ENCODE measurements around the gene TASOR. TPM values are rescaled to one million over a fixed set of nuclear protein-coding genes. Genes with fewer than 3 reads are reported as not detected.
A peak's percentile ranks its signal among the peaks of the same experiment; 100 is the strongest.

Gene TASOR
- polyA plus RNA-seq, 1 donor from 2014 or later: 84.8 TPM

DNA sequence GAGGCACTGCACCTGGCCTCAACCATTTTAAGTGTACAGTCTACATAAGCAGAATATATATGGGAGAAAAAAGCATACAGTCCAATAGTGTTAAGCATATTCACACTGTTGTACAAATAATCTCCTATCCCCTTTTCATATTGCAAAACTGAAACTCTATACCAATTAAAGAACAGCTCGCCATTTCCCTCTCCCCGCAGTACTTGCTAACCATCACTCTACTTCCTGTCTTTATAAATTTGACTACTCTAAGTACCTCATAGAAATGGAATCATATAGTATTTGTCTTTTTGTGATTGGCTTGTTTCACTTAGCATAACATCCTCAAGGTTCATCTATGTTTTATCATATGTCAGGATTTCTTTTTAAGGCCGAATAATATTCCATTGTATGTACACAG is 21.6 kb upstream of the TASOR start:
- no peaks in the 10 kb centered on the region for H3K9me2 ChIP-seq (ENCODE audit: insufficient read depth, low read length)
- no peak overlapping the region for H3K4me2 ChIP-seq (ENCODE audit: low read length)

DNA sequence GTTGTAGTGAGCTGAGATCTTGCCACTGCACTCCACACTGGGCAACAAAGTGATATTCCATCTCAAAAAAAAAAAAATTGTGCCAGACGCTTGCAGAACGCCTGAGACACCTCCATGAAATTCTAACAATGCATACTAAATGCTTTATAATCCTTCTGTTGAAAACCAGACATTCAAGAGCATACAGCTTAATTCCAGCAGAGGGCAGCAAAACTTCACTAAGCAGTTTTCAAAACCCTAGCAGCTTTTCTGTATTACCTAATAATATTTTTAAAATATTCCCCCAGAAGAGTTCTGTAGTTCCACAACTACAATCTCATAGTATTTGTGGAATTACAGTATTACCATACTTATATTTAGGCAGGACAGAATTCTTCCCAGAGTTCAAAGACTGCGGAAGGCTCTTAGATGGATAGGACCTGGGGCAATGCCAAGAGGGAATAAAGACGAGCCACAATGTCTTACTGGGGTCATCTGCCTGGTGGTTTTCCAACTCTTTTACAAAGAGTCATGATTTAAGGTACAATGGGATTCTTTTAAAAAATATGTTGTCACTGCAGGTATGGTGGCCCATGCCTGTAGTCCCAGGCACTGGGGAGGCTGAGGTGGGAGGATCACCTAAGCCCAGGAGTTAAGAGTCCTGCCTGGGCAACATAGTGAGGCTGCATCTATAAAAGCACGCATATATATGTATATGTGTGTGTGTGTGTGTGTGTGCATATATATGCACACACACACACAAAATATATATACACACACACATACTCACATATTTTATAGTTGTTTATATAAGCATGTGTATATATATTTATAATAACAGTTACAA is 19.6 kb upstream of the TASOR start:
- no peak overlapping the region for H2AFZ ChIP-seq (ENCODE audit: low read depth, low read length)

More for the DNA sequence above, 21.6 kb upstream of the TASOR start:
- Histone ChIP-seq H2AFZ (ENCODE audit: low read depth, low read length) (no peak overlapping the region), H3F3A (ENCODE audit: insufficient read depth, low read length, poor library complexity, severe bottlenecking) (no peaks in the 10 kb centered on the region), H3K9ac (ENCODE audit: low read length) (no peak overlapping the region), H3K36me3 (ENCODE audit: insufficient read depth, low read length) (no peaks in the 10 kb centered on the region), H3K79me2 (replicated peaks; ENCODE audit: insufficient read depth, low read length) (no peaks in the 10 kb centered on the region), H4K20me1 (ENCODE audit: insufficient read depth) (no peaks in the 10 kb centered on the region), H3K27ac (ENCODE audit: low read length) (no peak overlapping the region), H3K4me3 (ENCODE audit: low read length) (no peak overlapping the region), H3K27me3 (ENCODE audit: insufficient read depth, low read depth, low read length) (no peaks in the 10 kb centered on the region), H3K9me3 (ENCODE audit: low read length) (no peaks in the 10 kb centered on the region)
- no peak for TF ChIP-seq EP300 (conservative IDR thresholded peaks at IDR 0.05; ENCODE audit: poor library complexity, severe bottlenecking)

More for the DNA sequence above, 19.6 kb upstream of the TASOR start:
- TF ChIP-seq, protein P1, sequence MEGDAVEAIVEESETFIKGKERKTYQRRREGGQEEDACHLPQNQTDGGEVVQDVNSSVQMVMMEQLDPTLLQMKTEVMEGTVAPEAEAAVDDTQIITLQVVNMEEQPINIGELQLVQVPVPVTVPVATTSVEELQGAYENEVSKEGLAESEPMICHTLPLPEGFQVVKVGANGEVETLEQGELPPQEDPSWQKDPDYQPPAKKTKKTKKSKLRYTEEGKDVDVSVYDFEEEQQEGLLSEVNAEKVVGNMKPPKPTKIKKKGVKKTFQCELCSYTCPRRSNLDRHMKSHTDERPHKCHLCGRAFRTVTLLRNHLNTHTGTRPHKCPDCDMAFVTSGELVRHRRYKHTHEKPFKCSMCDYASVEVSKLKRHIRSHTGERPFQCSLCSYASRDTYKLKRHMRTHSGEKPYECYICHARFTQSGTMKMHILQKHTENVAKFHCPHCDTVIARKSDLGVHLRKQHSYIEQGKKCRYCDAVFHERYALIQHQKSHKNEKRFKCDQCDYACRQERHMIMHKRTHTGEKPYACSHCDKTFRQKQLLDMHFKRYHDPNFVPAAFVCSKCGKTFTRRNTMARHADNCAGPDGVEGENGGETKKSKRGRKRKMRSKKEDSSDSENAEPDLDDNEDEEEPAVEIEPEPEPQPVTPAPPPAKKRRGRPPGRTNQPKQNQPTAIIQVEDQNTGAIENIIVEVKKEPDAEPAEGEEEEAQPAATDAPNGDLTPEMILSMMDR (IDR thresholded peaks at IDR 0.05; ENCODE audit: poor library complexity, severe bottlenecking): peak; percentile 93
- TF ChIP-seq POLR2AphosphoS5 (IDR thresholded peaks at IDR 0.05) (no peak), EP300 (conservative IDR thresholded peaks at IDR 0.05; ENCODE audit: poor library complexity, severe bottlenecking) (no peak), EZH2 (IDR thresholded peaks at IDR 0.05; ENCODE audit: borderline replicate concordance, insufficient read depth, low read length, poor library complexity, severe bottlenecking) (no peak), MXI1 (conservative IDR thresholded peaks at IDR 0.05; ENCODE audit: poor library complexity, severe bottlenecking) (no peak), SMC3 (conservative IDR thresholded peaks at IDR 0.05; ENCODE audit: poor library complexity) (peak; percentile 98), TAF1 (IDR thresholded peaks at IDR 0.05; ENCODE audit: low read depth) (no peak), RAD21 (conservative IDR thresholded peaks at IDR 0.05) (peak; percentile 94)
- TF ChIP-seq, protein P2, sequence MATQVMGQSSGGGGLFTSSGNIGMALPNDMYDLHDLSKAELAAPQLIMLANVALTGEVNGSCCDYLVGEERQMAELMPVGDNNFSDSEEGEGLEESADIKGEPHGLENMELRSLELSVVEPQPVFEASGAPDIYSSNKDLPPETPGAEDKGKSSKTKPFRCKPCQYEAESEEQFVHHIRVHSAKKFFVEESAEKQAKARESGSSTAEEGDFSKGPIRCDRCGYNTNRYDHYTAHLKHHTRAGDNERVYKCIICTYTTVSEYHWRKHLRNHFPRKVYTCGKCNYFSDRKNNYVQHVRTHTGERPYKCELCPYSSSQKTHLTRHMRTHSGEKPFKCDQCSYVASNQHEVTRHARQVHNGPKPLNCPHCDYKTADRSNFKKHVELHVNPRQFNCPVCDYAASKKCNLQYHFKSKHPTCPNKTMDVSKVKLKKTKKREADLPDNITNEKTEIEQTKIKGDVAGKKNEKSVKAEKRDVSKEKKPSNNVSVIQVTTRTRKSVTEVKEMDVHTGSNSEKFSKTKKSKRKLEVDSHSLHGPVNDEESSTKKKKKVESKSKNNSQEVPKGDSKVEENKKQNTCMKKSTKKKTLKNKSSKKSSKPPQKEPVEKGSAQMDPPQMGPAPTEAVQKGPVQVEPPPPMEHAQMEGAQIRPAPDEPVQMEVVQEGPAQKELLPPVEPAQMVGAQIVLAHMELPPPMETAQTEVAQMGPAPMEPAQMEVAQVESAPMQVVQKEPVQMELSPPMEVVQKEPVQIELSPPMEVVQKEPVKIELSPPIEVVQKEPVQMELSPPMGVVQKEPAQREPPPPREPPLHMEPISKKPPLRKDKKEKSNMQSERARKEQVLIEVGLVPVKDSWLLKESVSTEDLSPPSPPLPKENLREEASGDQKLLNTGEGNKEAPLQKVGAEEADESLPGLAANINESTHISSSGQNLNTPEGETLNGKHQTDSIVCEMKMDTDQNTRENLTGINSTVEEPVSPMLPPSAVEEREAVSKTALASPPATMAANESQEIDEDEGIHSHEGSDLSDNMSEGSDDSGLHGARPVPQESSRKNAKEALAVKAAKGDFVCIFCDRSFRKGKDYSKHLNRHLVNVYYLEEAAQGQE (IDR thresholded peaks at IDR 0.05; ENCODE audit: borderline replicate concordance): no peak
- Histone ChIP-seq H3K4me2 (ENCODE audit: low read length) (no peak overlapping the region), H3K4me3 (ENCODE audit: low read length) (no peak overlapping the region), H3K27me3 (ENCODE audit: insufficient read depth, low read depth, low read length) (no peaks in the 10 kb centered on the region), H3K9me2 (ENCODE audit: insufficient read depth, low read length) (no peaks in the 10 kb centered on the region), H3K36me3 (ENCODE audit: insufficient read depth, low read length) (no peaks in the 10 kb centered on the region), H3K27ac (ENCODE audit: low read length) (no peak overlapping the region), H3F3A (ENCODE audit: insufficient read depth, low read length, poor library complexity, severe bottlenecking) (no peaks in the 10 kb centered on the region), H3K9ac (ENCODE audit: low read length) (no peak overlapping the region), H3K9me3 (ENCODE audit: low read length) (no peaks in the 10 kb centered on the region), H4K20me1 (ENCODE audit: insufficient read depth) (no peaks in the 10 kb centered on the region), H3K79me2 (replicated peaks; ENCODE audit: insufficient read depth, low read length) (no peaks in the 10 kb centered on the region)
